Measurements from ENCODE around the gene PPY.

GRCh38 chr17:43979011-43979410 is 36.7 kb upstream of the PPY start:
- TF ChIP-seq CTCF (IDR thresholded peaks at IDR 0.05) (no peak), POLR2A (IDR thresholded peaks at IDR 0.05) (no peak)
